Activated CD8-positive, alpha-beta T cell treated with anti-CD3 and anti-CD28 coated beads for 36 hours (primary cell): ENCODE data around the gene DCC. TPM values are rescaled to one million over a fixed set of nuclear protein-coding genes. Genes with fewer than 3 reads are reported as not detected.

Experiments
- ATAC-seq: fragments of 200-7000 bp; cut with Tn5 transposase; one replicate; pipeline ENCODE4 v1.10.0; 2021; ENCODE audit warnings: mild to moderate bottlenecking, moderate library complexity
- CTCF ChIA-PET: fragments of 350-600 bp; sonication (Branson Sonifier 250); formaldehyde crosslinking; loops from one replicate; lab custom pipeline; 2021; ENCODE audit warnings: antibody characterized with exemption; lab: Charles Lee
- POLR2A ChIA-PET: fragments of 350-600 bp; sonication (Branson Sonifier 250); formaldehyde crosslinking; loops from one replicate; lab custom pipeline; 2021; ENCODE audit warnings: antibody characterized with exemption; lab: Charles Lee
- DNase-seq: peaks from one replicate; pipeline ENCODE4 v3.0.0-alpha.2; 2020
- H3K27ac Mint-ChIP-seq: one replicate; pipeline ENCODE4 v1.8.0; 2021; ENCODE audit warnings: mild to moderate bottlenecking, mixed read lengths
- H3K27me3 Mint-ChIP-seq: one replicate; pipeline ENCODE4 v1.8.0; 2021; ENCODE audit warnings: mixed read lengths
- H3K36me3 Mint-ChIP-seq: one replicate; pipeline ENCODE4 v1.8.0; 2021; ENCODE audit warnings: low read depth, mixed read lengths
- H3K4me1 Mint-ChIP-seq: one replicate; pipeline ENCODE4 v1.8.0; 2021; ENCODE audit warnings: low read depth, mixed read lengths
- H3K4me3 Mint-ChIP-seq: one replicate; pipeline ENCODE4 v1.8.0; 2021; ENCODE audit warnings: mild to moderate bottlenecking, moderate library complexity, mixed read lengths
- H3K9me3 Mint-ChIP-seq: one replicate; pipeline ENCODE4 v1.8.0; 2021; ENCODE audit warnings: mixed read lengths
- CTCF ChIP-seq: fragments of 200-600 bp; IDR thresholded peaks from one replicate; pipeline ENCODE4 v1.8.0; 2022; ENCODE audit warnings: antibody characterized with exemption, mild to moderate bottlenecking
- intact Hi-C: fragments of 100-400 bp; cut with micrococcal nuclease; formaldehyde crosslinking; loops from one replicate; pipeline ENCODE4 v1.10.0; 2022
- total RNA-seq, 2 experiments: library from RNA; stranded (reverse); gene quantifications; one replicate each; pipeline ENCODE4 v1.2.3, GENCODE V29; 2021

The DCC gene
- total RNA-seq, 2 experiments from 2014 or later, result not detected

GRCh38 chr18:52408800-52409302, 68.9 kb downstream of the DCC start:
- no peaks in the 10 kb centered on the region for H3K36me3 Mint-ChIP-seq
- ATAC-seq (no peak), DNase-seq (no peak)
- ChIA-PET POLR2A (no interaction called here), CTCF (no interaction called here)
- no peaks in the 10 kb centered on the region for H3K4me1 Mint-ChIP-seq
- H3K9me3 Mint-ChIP-seq, result peaks cover 2% of the 10 kb centered on the region
- no peak for TF ChIP-seq CTCF
- no peaks in the 10 kb centered on the region for H3K27me3 Mint-ChIP-seq
- intact Hi-C loops, result no loop called here
- no peak overlapping the region for H3K4me3 Mint-ChIP-seq
- H3K27ac Mint-ChIP-seq, result no peak overlapping the region

GRCh38 chr18:52409727-52410126, 69.7 kb downstream of the DCC start:
- peak; percentile 1 for DNase-seq
- ChIA-PET CTCF (no interaction called here), POLR2A (no interaction called here)
- no peak for ATAC-seq
- peaks cover 2% of the 10 kb centered on the region for H3K9me3 Mint-ChIP-seq
- H3K4me3 Mint-ChIP-seq, result no peak overlapping the region
- H3K27ac Mint-ChIP-seq, result no peak overlapping the region
- no peaks in the 10 kb centered on the region for H3K36me3 Mint-ChIP-seq
- intact Hi-C loops, result no loop called here
- H3K27me3 Mint-ChIP-seq, result no peaks in the 10 kb centered on the region
- H3K4me1 Mint-ChIP-seq, result no peaks in the 10 kb centered on the region
- TF ChIP-seq CTCF, result no peak

- POLR2A ChIA-PET, result no interaction called here
- Mint-ChIP-seq H3K4me1 (no peaks in the 10 kb centered on the region), H3K36me3 (no peaks in the 10 kb centered on the region), H3K4me3 (no peak overlapping the region), H3K27me3 (no peaks in the 10 kb centered on the region), H3K9me3 (no peaks in the 10 kb centered on the region), H3K27ac (no peak overlapping the region)
- no peak for TF ChIP-seq CTCF
- DNase-seq (no peak), ATAC-seq (no peak)
- intact Hi-C loops, result no loop called here
- CTCF ChIA-PET, result no interaction called here
Measured at GRCh38 chr18:52415131-52415530, 75.1 kb downstream of the DCC start.

GRCh38 chr18:52422985-52423601, 83.1 kb downstream of the DCC start:
- Mint-ChIP-seq H3K4me3 (no peak overlapping the region), H3K27me3 (no peaks in the 10 kb centered on the region), H3K4me1 (no peaks in the 10 kb centered on the region), H3K9me3 (no peaks in the 10 kb centered on the region), H3K27ac (no peak overlapping the region), H3K36me3 (no peaks in the 10 kb centered on the region)
- intact Hi-C loops, result no loop called here
- no peak for TF ChIP-seq CTCF
- POLR2A ChIA-PET, result no interaction called here
- DNase-seq (no peak), ATAC-seq (no peak)
- CTCF ChIA-PET, result no interaction called here

- H3K4me1 Mint-ChIP-seq, result no peaks in the 10 kb centered on the region
- TF ChIP-seq CTCF, result no peak
- H3K36me3 Mint-ChIP-seq, result no peaks in the 10 kb centered on the region
- H3K27ac Mint-ChIP-seq, result no peak overlapping the region
- ChIA-PET POLR2A (interaction anchor here (0.7 kb wide), 1 partner anchor 90 kb away, joined by 3 read pairs; no protein-coding TSS in a partner anchor), CTCF (no interaction called here)
- DNase-seq, result no peak
- intact Hi-C loops, result no loop called here
- no peaks in the 10 kb centered on the region for H3K27me3 Mint-ChIP-seq
- H3K4me3 Mint-ChIP-seq, result no peak overlapping the region
- H3K9me3 Mint-ChIP-seq, result no peaks in the 10 kb centered on the region
- no peak for ATAC-seq
Measured at GRCh38 chr18:52426041-52426440, 86.0 kb downstream of the DCC start.
